H4 (cell line): ENCODE data around the gene NISCH. TPM values are rescaled to one million over a fixed set of nuclear protein-coding genes. Genes with fewer than 3 reads are reported as not detected.

ENCODE experiments used
- DNase-seq: peaks from one replicate; pipeline ENCODE4 v3.0.0-alpha.2; 2015; ENCODE audit warnings: low spot score
- total RNA-seq: library from RNA; depleted of rRNA; stranded (reverse); fragments of >200 nt; shearing (Covaris generic); gene quantifications from 2 replicates; pipeline ENCODE4 v1.2.3, GENCODE V29; 2014

Gene NISCH
- total RNA-seq, 1 experiment from 2014 or later, result 7.5 TPM

- no peak for DNase-seq
These were observed 34.9 kb downstream of the NISCH start for GRCh38 chr3:52490035-52490938.

DNA sequence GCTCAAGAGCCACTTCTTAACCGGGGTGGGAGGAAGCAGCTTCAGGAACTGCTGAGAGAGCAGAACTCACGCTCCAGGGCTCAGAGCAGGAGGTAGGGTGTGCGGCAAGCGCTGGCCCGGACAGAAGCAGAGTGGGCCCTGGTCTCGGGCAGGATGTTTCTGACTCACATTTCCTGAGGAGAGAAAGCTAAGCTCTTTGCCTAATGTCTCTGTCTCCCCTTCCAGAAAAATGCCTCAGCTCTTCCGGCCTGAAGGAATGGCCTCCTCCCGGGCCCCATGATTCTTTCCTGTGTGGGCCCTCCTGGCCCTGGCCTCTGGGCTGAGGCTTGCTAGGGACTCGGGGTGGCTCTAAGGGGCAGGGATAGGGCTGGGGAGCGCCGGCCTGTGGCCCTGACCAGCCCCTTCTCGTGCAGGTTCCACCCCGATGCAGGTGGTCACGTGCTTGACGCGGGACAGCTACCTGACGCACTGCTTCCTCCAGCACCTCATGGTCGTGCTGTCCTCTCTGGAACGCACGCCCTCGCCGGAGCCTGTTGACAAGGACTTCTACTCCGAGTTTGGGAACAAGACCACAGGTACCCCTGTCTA is 35.6 kb downstream of the NISCH start:
- DNase-seq, result no peak

- no peak for DNase-seq
These were observed 36.7 kb downstream of the NISCH start for GRCh38 chr3:52492059-52492458.

- DNase-seq, result no peak
These were observed 38.0 kb downstream of the NISCH start for GRCh38 chr3:52493232-52494017.

GRCh38 chr3:52494445-52494844 is 39.0 kb downstream of the NISCH start:
- DNase-seq, result no peak

DNA sequence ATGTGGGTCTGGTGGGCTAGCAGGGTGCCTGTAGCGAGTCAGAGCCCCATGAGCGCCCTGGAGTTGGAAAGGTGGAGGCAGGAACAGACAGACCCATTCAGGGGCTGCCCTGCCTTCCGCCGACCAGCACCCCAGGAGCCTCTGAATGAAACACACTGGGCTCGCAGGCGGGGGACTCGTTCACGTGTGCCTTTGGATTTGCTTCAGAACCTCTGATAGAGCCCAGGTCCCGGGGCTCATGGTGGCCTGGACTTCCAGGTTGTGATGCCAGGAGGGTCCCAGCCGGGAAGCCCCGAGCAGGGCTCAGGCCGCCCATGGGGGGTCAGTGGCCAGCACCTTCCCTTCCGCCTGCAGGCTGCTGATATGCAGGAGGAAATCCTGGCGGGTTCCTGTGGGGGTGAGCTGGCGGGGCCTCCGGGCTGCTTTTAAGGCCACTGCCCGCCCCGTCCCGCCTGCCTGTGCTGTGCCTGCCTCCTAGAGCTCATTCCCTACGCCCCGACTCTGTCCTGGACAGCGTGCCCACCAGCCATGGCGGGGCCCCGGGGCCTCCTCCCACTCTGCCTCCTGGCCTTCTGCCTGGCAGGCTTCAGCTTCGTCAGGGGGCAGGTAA is 39.6 kb downstream of the NISCH start, which contains the start of gene STAB1:
STAB1 (plus strand) TSS at position 453 of the 610 bp plus-strand sequence; CDS start at position 529, 76 bp downstream.
- no peak for DNase-seq

DNA sequence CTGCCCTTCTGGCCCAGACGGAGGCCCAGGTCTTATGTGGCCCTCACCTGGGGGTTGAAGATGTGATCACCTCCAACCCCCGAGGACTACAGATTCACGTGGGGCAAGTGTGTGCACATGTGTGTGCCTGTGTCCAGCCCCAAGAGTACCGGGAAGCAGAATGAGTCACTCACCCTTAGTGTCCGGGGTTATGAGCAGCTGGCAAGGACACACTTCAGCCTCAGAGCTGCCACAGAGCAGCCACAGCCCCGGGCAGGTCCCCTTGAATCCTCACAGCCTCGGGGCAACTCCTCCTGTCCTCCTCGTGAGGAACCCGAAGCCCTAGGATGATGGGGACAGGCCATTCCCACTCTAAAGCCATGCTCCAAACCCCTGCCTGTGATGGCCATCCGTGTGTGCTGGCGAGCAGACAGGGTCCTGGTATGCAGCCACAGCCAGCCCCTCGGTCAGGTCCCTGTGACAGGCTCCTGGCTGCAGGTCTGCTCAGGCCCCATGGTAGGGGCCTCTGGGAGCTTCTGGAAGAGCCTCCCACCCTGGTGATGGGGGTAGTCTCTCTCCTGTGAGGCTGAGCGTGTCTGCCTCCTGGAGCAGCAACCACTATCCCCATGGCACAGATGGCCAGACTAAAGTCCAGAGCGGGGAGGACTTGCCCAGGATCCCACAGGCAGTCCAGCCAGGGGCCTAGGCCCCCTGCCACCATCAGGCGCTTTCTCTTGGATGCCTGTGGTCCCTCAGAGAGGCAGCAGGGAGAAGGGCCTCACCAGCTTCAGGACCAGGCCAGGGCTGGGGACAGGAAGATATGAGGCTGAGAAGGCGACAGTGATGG is 40.6 kb downstream of the NISCH start:
- DNase-seq, result peak; percentile 18

GRCh38 chr3:52498137-52499054 is 43.0 kb downstream of the NISCH start:
- DNase-seq, result peak; percentile 16

GRCh38 chr3:52501046-52501445 is 45.6 kb downstream of the NISCH start:
- DNase-seq, result no peak

- no peak for DNase-seq
These were observed 46.6 kb downstream of the NISCH start for GRCh38 chr3:52502001-52502400.

GRCh38 chr3:52502808-52503350 is 47.5 kb downstream of the NISCH start:
- DNase-seq, result no peak

DNA sequence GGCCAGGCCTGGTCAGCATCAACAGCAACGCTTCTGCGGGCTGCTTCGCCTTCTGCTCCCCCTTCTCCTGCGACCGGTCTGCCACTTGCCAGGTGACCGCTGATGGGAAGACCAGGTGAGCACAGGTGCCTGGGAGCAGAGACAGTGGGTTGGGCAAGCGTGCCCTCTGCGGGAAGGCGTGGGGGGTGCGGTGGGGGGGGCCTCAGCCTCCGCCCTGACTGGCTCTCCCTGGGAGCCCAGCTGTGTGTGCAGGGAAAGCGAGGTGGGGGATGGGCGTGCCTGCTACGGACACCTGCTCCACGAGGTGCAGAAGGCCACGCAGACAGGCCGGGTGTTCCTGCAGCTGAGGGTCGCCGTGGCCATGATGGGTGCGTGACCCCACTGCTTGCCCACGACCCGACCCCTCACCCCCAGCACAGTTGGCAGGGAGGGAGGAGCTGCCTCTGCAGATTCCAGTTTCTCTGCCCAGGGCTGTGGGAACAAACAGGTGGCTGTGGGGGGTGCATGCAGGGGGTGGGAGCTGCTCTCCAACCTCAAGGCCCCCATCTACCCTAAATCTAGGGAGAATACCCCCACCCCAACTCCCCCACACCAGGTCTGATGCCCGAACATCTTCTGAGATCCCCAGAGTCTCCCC is 48.5 kb downstream of the NISCH start:
- no peak for DNase-seq

DNA sequence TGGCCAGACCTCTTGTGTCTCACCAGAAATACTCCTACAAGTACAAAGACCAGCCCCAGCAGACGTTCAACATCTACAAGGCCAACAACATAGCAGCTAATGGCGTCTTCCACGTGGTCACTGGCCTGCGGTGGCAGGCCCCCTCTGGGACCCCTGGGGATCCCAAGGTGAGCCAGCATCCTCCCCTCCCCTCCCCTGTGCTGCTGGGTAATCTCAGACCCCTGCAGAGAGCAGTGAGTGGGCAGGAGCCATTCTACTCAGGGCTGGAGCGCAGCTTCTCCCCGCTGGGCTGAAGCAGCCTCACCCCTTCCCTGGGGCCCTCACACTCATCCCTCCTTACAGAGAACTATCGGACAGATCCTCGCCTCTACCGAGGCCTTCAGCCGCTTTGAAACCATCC is 49.6 kb downstream of the NISCH start:
- DNase-seq, result no peak

- no peak for DNase-seq
These were observed 51.0 kb downstream of the NISCH start for GRCh38 chr3:52506266-52506966.

GRCh38 chr3:52507359-52507758 is 52.0 kb downstream of the NISCH start:
- peak; percentile 75 for DNase-seq

DNA sequence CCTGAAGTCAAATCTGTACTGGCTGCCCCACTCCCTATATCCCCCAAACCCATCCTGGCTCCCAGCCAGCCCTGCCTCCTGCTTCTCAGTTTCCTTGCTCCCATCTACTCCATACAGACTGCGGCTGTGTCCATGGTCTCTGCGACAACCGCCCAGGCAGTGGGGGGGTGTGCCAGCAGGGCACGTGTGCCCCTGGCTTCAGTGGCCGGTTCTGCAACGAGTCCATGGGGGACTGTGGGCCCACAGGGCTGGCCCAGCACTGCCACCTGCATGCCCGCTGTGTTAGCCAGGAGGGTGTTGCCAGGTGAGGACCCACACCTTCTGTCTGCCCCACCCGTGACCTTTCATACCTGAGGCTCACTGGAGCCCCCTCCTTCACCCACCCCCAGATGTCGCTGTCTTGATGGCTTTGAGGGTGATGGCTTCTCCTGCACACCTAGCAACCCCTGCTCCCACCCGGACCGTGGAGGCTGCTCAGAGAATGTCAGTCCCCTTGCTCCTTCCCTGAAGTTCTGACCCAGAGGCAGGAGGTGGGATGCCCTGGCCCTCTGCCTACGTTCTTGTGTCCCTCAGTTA is 54.4 kb downstream of the NISCH start:
- DNase-seq, result no peak

GRCh38 chr3:52511509-52511908 is 56.1 kb downstream of the NISCH start:
- no peak for DNase-seq

DNA sequence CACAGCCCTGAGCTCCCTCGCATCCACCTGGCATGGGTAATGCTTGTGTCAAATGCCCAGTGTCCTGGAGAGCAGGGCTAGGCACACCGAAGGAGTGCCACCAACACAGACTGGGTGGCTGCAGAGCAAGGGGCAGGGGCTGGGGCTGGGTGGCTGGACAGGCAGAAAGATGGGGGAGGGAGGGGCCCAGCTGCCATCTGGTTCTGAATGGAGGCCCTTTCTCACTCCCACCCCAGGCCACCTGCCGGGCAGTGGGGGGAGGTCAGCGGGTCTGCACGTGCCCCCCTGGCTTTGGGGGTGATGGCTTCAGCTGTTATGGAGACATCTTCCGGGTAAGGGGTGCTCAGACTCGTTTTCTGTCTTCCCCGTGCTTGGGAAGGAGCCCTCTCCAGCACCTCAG is 56.7 kb downstream of the NISCH start:
- no peak for DNase-seq
